CD4-positive, alpha-beta memory T cell (primary cell): ENCODE data around the gene HPGD. TPM values are rescaled to one million over a fixed set of nuclear protein-coding genes. Genes with fewer than 3 reads are reported as not detected.

Experiments used
- CTCF ChIA-PET: fragments of 350-600 bp; sonication (Branson Sonifier 250); formaldehyde crosslinking; loops from one replicate; lab custom pipeline; 2021; ENCODE audit warnings: inconsistent platforms; ENCODE audit not compliant: partially characterized antibody; lab: Charles Lee
- POLR2A ChIA-PET: fragments of 350-600 bp; sonication (Branson Sonifier 250); formaldehyde crosslinking; loops from one replicate; lab custom pipeline; 2021; ENCODE audit not compliant: partially characterized antibody; lab: Charles Lee
- DNase-seq, 5 donors: peaks; one replicate each; pipeline versions ENCODE4 v3.0.0 to v3.0.0-alpha.2; 2020 to 2022; ENCODE audit warnings: mixed read lengths in 1 of 5
- H3K27ac ChIP-seq: one replicate; pipeline ENCODE4 v1.7.0; 2013; ENCODE audit warnings: low read depth, low read length
- H3K27me3 ChIP-seq: 2 replicates; pipeline ENCODE4 v1.7.0; 2013; ENCODE audit warnings: mild to moderate bottlenecking, low read length, moderate library complexity; ENCODE audit not compliant: insufficient read depth
- H3K36me3 ChIP-seq: 2 replicates; pipeline ENCODE4 v1.7.0; 2013; ENCODE audit warnings: mild to moderate bottlenecking, low read length, moderate library complexity; ENCODE audit not compliant: insufficient read depth
- H3K4me1 ChIP-seq: 2 replicates; pipeline ENCODE4 v1.7.0; 2013; ENCODE audit warnings: mild to moderate bottlenecking, low read length, moderate library complexity; ENCODE audit not compliant: insufficient read depth
- H3K4me3 ChIP-seq, 2 donors: one replicate each; pipeline ENCODE4 v1.7.0; 2013; ENCODE audit warnings: low read length in 2 of 2, mild to moderate bottlenecking in 1 of 2
- H3K9me3 ChIP-seq, 2 donors: one replicate each; pipeline ENCODE4 v1.7.0; 2013; ENCODE audit warnings: low read length in 2 of 2, control low read depth in 1 of 2; ENCODE audit not compliant: control insufficient read depth in 1 of 2
- H3K27ac Mint-ChIP-seq, 7 donors: one replicate each; pipeline ENCODE4 v1.8.0; 2020 to 2021; ENCODE audit warnings: mixed read lengths in 7 of 7, mild to moderate bottlenecking in 6 of 7, inconsistent platforms in 3 of 7, moderate library complexity in 3 of 7
- H3K27me3 Mint-ChIP-seq, 2 donors: one replicate each; pipeline ENCODE4 v1.8.0; 2020 to 2021; ENCODE audit warnings: mixed read lengths in 2 of 2
- H3K36me3 Mint-ChIP-seq, 2 donors: one replicate each; pipeline ENCODE4 v1.8.0; 2020 to 2021; ENCODE audit warnings: mixed read lengths in 2 of 2, inconsistent platforms in 1 of 2, mild to moderate bottlenecking in 1 of 2
- H3K4me1 Mint-ChIP-seq, 4 donors: one replicate each; pipeline ENCODE4 v1.8.0; 2020 to 2021; ENCODE audit warnings: mixed read lengths in 4 of 4, mild to moderate bottlenecking in 1 of 4
- H3K4me3 Mint-ChIP-seq, 8 donors: one replicate each; pipeline ENCODE4 v1.8.0; 2020 to 2021; ENCODE audit warnings: mixed read lengths in 8 of 8, mild to moderate bottlenecking in 7 of 8, moderate library complexity in 6 of 8, inconsistent platforms in 3 of 8
- H3K9me3 Mint-ChIP-seq, 8 donors: one replicate each; pipeline ENCODE4 v1.8.0; 2020 to 2021; ENCODE audit warnings: mixed read lengths in 8 of 8, mild to moderate bottlenecking in 5 of 8, inconsistent platforms in 3 of 8, moderate library complexity in 1 of 8
- intact Hi-C: fragments of 100-400 bp; cut with micrococcal nuclease; formaldehyde crosslinking; loops from one replicate; pipeline ENCODE4 v1.15.1; 2023
- polyA plus RNA-seq, 2 donors: library from polyadenylated mRNA; unstranded; fragments of 300-500 nt; fragmentation: Illumina TruSeq; gene quantifications; one replicate each; pipeline ENCODE4 v1.2.3, GENCODE V29; 2021
- total RNA-seq, 2 experiments: library from RNA; stranded (reverse); gene quantifications; one replicate each; pipeline ENCODE4 v1.2.3, GENCODE V29; 2021

The HPGD gene
- total and polyA plus RNA-seq, 4 experiments from 2014 or later = 2.4 to 10.5 (median 5.3) TPM

GRCh38 chr4:174526731-174527130 is 4.4 kb upstream of the HPGD start:
- no peaks in the 10 kb centered on the region for H3K4me1 ChIP-seq
- Mint-ChIP-seq H3K27ac (no peak overlapping the region), H3K4me3 (no peak overlapping the region), H3K27me3 (peaks cover 3 to 17% of the 10 kb centered on the region in 2 donors), H3K36me3 (no peaks in the 10 kb centered on the region), H3K9me3 (peaks cover 0 to 8% (median 0%) of the 10 kb centered on the region in 8 donors), H3K4me1 (peaks cover 0 to 8% (median 4%) of the 10 kb centered on the region in 4 donors)
- H3K4me3 ChIP-seq = no peak overlapping the region
- no peaks in the 10 kb centered on the region for H3K9me3 ChIP-seq
- H3K36me3 ChIP-seq = no peaks in the 10 kb centered on the region
- H3K27me3 ChIP-seq = no peaks in the 10 kb centered on the region
- intact Hi-C loops = no loop called here
- POLR2A ChIA-PET = interaction anchor here (0.6 kb wide), 1 partner anchor 218 kb away, joined by 3 read pairs; no protein-coding TSS in a partner anchor
- DNase-seq = no peak
- CTCF ChIA-PET = no interaction called here
- no peak overlapping the region for H3K27ac ChIP-seq

DNA sequence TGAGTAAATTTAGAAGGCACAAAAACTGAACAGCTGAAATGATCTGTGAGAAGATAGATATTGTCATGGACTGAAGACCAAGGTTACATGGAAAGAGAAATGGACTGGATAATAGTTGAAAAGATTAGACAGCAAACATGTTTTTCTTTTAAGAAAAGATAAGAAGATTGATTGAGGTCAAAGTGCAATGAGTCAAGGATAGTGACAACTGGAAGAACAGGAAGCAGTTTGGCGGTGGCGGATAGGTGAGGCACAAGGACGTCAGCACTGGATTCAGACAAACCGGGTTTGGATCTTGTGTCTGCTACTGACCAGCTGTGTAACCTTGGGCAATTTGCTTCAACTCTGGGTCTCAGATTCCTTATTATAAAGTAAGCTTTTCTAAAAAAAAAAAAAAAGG is 2.0 kb upstream of the HPGD start:
- peaks cover 0 to 4% (median 0%) of the 10 kb centered on the region in 8 donors for H3K9me3 Mint-ChIP-seq
- intact Hi-C loops = no loop called here
- Histone ChIP-seq H3K36me3 (no peaks in the 10 kb centered on the region), H3K27ac (no peak overlapping the region), H3K27me3 (peaks cover 4% of the 10 kb centered on the region), H3K4me3 (no peak overlapping the region), H3K4me1 (no peaks in the 10 kb centered on the region), H3K9me3 (no peaks in the 10 kb centered on the region)
- ChIA-PET CTCF (no interaction called here), POLR2A (no interaction called here)
- H3K4me3 Mint-ChIP-seq = no peak overlapping the region
- peak overlapping the region in 1 of 7 donors; percentile 66 for H3K27ac Mint-ChIP-seq
- no peaks in the 10 kb centered on the region for H3K36me3 Mint-ChIP-seq
- peaks cover 2 to 11% (median 4%) of the 10 kb centered on the region in 4 donors for H3K4me1 Mint-ChIP-seq
- peaks cover 3 to 22% of the 10 kb centered on the region in 2 donors for H3K27me3 Mint-ChIP-seq
- DNase-seq = no peak

DNA sequence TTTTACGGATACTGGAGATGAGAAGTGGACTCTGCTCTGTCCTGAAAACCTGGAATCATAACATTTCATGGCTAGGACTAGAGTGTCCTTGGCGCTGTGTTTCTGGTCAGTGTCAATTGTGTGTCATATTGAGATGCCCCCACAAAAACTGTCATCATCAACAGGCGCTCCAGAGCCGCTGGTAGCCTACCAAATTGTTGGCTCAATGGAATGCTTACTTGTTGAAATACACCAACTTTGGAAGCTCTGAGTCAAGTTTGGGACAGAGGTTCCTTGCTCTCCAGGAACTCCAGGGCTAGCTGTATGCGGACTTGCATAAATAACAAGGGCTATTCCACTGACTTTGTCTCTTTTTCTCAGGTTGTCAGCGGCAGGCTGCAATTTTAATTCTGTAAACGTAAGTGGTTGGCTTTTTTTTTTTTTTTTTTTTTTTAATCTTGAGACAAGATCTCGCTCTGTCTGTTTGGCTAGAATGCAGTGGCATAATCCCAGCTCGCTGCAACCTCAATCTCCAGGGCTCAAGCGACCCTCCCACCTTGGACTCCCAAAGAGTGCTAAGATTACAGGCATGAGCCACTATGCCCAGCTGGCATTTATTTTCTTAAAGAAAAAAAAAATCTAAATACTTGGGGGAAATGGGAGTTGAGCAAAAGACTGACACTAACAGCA is 871 bp upstream of the HPGD start:
- Mint-ChIP-seq H3K4me3 (peak overlapping the region; percentile 81 to 88 (median 84)), H3K27ac (peak overlapping the region in 6 of 7 donors; percentile 43 to 90 (median 84)), H3K9me3 (peaks cover 0 to 4% (median 0%) of the 10 kb centered on the region in 8 donors), H3K4me1 (peaks cover 2 to 11% (median 4%) of the 10 kb centered on the region in 4 donors), H3K36me3 (no peaks in the 10 kb centered on the region), H3K27me3 (peaks cover 3 to 24% of the 10 kb centered on the region in 2 donors)
- intact Hi-C loops = loop anchor here (2.0 kb wide), 1 partner anchor 110 kb away; no protein-coding TSS in a partner anchor
- Histone ChIP-seq H3K4me3 (peak overlapping the region in 1 of 2 donors; percentile 32), H3K27me3 (peaks cover 4% of the 10 kb centered on the region), H3K27ac (peak overlapping the region; percentile 49), H3K36me3 (no peaks in the 10 kb centered on the region), H3K9me3 (no peaks in the 10 kb centered on the region), H3K4me1 (no peaks in the 10 kb centered on the region)
- ChIA-PET CTCF (no interaction called here), POLR2A (no interaction called here)
- no peak for DNase-seq

GRCh38 chr4:174521800-174522182 is 497 bp downstream of the HPGD start:
- H3K27ac ChIP-seq = peak overlapping the region; percentile 41
- Mint-ChIP-seq H3K9me3 (peaks cover 0 to 4% (median 0%) of the 10 kb centered on the region in 8 donors), H3K4me3 (peak overlapping the region; percentile 75 to 86 (median 83)), H3K27me3 (peaks cover 3 to 24% of the 10 kb centered on the region in 2 donors), H3K36me3 (no peaks in the 10 kb centered on the region), H3K27ac (peak overlapping the region; percentile 20 to 82 (median 71)), H3K4me1 (peaks cover 2 to 11% (median 4%) of the 10 kb centered on the region in 4 donors)
- no peaks in the 10 kb centered on the region for H3K36me3 ChIP-seq
- intact Hi-C loops = loop anchor here (2.0 kb wide), 1 partner anchor 111 kb away; no protein-coding TSS in a partner anchor
- DNase-seq = peak; percentile 3 to 39 (median 12)
- CTCF ChIA-PET = no interaction called here
- H3K9me3 ChIP-seq = no peaks in the 10 kb centered on the region
- H3K4me1 ChIP-seq = no peaks in the 10 kb centered on the region
- H3K4me3 ChIP-seq = peak overlapping the region in 1 of 2 donors; percentile 26
- POLR2A ChIA-PET = interaction anchor here (1.8 kb wide), 1 partner anchor 69 kb away, joined by 9 read pairs; no protein-coding TSS in a partner anchor
- peaks cover 4% of the 10 kb centered on the region for H3K27me3 ChIP-seq

GRCh38 chr4:174520660-174521059 is 1.6 kb downstream of the HPGD start:
- H3K27me3 Mint-ChIP-seq = peaks cover 3 to 24% of the 10 kb centered on the region in 2 donors
- H3K27ac Mint-ChIP-seq = peak overlapping the region in 4 of 7 donors; percentile 8 to 75 (median 73)
- Histone ChIP-seq H3K27ac (no peak overlapping the region), H3K9me3 (no peaks in the 10 kb centered on the region), H3K4me3 (no peak overlapping the region), H3K27me3 (peaks cover 4% of the 10 kb centered on the region), H3K36me3 (no peaks in the 10 kb centered on the region), H3K4me1 (no peaks in the 10 kb centered on the region)
- intact Hi-C loops = no loop called here
- ChIA-PET CTCF (no interaction called here), POLR2A (no interaction called here)
- peak overlapping the region in 3 of 8 donors; percentile 5 to 70 (median 37) for H3K4me3 Mint-ChIP-seq
- H3K9me3 Mint-ChIP-seq = peaks cover 0 to 4% (median 0%) of the 10 kb centered on the region in 8 donors
- peaks cover 2 to 11% (median 4%) of the 10 kb centered on the region in 4 donors for H3K4me1 Mint-ChIP-seq
- DNase-seq = peak in 3 of 5 donors; percentile 4 to 34 (median 27)
- H3K36me3 Mint-ChIP-seq = no peaks in the 10 kb centered on the region

GRCh38 chr4:174517502-174518445 is 4.5 kb downstream of the HPGD start:
- DNase-seq = no peak
- Mint-ChIP-seq H3K27ac (no peak overlapping the region), H3K27me3 (peaks cover 0 to 14% of the 10 kb centered on the region in 2 donors), H3K36me3 (no peaks in the 10 kb centered on the region), H3K9me3 (peaks cover 0 to 3% (median 0%) of the 10 kb centered on the region in 8 donors), H3K4me3 (no peak overlapping the region), H3K4me1 (peaks cover 2 to 10% (median 3%) of the 10 kb centered on the region in 4 donors)
- Histone ChIP-seq H3K4me3 (no peak overlapping the region), H3K9me3 (no peaks in the 10 kb centered on the region), H3K27ac (no peak overlapping the region), H3K36me3 (no peaks in the 10 kb centered on the region), H3K27me3 (peaks cover 4% of the 10 kb centered on the region), H3K4me1 (no peaks in the 10 kb centered on the region)
- intact Hi-C loops = no loop called here
- ChIA-PET POLR2A (no interaction called here), CTCF (no interaction called here)
